DMS 273 treated with DMSO at 0.1 percent for 48 hours (cell line): ENCODE data around the gene GALNT4.
A peak's percentile ranks its signal among the peaks of the same experiment; 100 is the strongest.

Source experiments
- DNase-seq: peaks from one replicate; lab custom pipeline; 2025; lab: John Stamatoyannopoulos, UW

The GALNT4 gene

GRCh38 chr12:89524541-89525304, at the start of gene GALNT4:
TSS of gene GALNT4 (minus strand) at chr12:89524796. CDS start at chr12:89524549, 247 bp downstream.
- no peak for DNase-seq

DNA sequence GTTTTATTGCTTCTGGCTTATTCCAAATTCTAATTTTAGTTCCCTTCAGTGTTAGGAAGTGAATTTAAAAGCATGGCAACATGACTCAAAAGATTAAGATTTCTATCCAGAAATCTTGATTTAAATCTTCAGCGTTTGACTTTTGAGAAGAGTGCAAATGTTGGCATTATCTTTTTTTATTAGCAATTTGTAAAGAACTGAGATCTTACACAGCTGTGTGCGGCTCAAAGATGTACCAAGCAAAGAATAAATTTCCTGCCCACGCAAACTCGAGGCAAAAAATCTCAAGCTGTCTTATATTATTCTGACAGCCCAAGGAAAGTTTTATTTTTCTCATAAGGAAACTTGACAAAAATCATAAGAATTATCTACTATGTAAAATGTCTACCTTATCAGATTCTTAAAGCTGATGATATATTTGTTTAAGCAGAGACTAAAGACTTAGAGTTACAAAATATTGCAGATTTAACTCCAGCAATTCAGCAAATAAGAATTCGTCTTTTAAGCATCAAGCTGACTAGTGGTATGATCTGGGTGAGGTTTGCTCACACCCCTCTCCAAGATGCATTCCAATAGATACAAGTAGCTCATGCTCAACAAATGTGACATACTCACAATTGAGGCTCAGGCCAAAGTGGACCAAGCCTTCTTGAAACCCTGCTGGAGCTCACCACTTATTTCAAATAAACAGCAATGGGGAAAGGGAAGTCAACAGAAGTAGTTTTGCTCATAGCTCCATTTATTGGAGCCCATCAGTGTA, 48.6 kb upstream of the GALNT4 start:
- DNase-seq, result no peak

DNA sequence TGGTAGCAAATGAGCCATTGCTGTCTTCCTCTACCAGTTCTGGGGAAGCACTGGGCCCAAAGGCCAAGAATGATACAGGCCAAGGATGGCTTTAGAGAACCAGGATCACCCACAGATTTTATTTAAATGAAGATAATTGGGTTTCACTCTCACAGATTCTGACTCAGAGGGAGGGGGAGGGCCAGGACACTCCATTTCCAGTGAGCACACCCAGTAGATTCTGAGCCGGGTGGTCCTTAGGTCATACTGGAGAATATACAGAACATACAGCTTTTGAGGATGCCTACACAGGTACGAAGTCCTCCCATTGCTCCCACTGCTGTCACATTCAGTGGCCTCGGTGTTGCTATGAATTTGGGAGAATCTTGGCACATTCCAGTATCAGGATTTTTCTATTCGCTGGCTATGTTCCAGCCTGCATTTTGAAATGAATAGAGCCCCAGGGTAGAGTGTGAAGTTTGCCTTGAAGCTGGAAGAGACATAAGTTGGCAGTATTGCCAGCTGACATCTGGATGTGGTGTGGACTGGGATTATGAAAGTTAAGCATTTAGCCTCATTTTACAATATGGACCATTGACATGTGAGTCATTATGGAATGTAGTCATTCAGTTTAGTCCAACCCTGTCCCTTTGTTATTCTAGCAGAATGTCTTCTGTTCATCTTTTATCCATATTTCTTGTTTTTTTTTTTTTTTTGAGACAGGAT, 47.0 kb upstream of the GALNT4 start:
- DNase-seq, result no peak

- no peak for DNase-seq
Observed at GRCh38 chr12:89568484-89568883, 43.9 kb upstream of the GALNT4 start.

DNA sequence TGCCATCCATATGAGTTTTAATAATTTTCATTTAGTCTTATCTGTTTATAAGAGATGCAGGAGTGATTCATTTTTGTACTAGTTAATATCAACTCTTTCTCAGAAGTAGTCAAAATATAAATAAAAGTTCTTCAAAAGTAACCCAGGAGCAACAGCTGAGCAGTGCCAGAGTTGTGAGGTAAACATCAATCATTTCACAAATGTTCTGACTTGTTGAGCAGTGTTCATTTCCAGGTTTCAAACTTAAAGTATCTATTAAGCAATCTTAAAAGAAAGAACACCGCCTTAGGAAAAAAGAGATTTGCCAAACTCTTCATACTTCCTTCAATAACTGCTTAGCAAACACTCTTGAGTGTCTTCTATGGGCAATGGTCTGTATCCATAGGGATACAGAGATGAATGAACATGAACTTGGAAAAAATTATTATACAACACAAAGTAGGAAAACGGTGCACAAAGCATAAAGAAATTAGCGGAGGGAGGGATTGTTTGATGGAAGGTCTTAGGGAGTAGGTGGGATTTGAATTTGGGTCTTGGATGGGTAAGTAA, 43.2 kb upstream of the GALNT4 start:
- DNase-seq, result no peak

- no peak for DNase-seq
Observed at GRCh38 chr12:89566615-89567014, 42.0 kb upstream of the GALNT4 start.

GRCh38 chr12:89565002-89565401, 40.4 kb upstream of the GALNT4 start:
- DNase-seq, result no peak

DNA sequence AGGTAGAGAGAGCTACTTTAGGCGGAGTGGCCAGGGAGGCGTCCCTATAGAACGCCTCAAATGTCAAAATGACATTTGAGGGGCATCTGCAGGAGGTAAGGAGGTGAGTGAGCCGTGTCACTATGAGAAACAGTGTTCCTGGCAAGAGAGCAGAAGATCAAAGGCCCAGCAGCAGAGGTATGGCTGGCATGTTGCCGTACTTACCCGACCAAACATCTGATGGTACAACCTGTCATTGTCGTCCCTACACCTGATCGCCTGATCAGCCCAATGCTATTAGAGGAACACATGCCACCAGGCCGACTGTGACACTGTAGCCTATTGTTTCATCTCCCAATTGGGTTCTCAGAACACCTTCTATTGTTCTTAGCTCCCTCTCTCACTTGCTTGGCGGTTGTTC, 35.2 kb upstream of the GALNT4 start:
- no peak for DNase-seq

DNA sequence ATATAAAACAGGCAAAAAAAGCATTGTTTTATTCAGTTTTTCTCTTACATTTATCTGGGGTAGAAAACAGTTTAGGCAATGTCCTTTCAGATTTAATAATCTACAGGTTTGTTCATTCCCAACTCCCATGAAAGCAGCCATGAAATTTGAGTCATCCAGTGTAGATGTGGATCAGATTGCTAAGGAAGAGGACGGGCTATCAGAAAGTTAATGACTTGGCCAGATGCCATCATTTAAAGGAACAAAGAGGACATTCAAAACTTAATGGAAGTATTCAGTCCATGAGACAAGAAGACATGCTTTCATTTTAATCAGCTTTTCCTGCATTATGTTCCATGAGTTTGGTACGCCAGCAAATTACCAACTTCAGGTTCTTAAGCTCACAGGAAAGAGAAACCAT, 32.4 kb upstream of the GALNT4 start:
- DNase-seq, result no peak

DNA sequence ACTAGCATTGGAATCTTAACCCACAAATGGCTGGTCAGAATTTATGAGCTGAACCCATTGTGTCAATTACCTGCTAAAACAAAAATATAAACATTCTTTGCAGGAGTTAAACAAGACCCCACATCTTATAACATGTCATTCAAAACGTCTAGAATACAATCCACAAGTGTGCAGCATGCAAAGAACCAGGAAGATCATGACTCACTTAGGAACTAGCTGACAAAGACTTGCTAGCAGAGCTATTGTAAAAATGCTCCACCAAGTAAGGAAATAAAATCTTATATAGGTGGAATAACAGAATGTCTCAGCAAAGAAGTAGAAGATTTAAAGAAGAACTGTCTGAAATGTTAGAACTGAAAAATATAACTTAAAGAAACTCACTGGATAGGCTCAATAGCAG, 27.8 kb upstream of the GALNT4 start:
- DNase-seq, result no peak

DNA sequence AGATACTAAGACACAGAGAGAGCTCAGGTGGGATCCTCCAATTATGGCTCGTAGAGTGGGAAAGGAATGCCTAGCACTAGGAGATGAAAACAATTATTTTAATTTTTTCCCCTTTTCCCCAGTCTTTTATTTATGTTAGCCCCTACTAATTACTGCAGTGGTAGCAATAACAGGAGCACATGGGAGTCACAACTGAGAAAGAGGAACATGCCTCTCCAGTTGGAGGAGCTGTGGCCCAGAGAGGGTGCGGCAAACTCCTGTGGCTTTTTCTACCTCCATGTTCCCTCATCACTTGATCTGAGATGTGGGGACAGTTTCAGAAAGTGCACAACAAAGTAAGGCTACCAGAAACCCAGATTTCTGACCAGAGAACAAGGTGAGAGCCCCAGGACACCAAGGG, 27.2 kb upstream of the GALNT4 start:
- no peak for DNase-seq

GRCh38 chr12:89547101-89547500, 22.5 kb upstream of the GALNT4 start:
- no peak for DNase-seq

DNA sequence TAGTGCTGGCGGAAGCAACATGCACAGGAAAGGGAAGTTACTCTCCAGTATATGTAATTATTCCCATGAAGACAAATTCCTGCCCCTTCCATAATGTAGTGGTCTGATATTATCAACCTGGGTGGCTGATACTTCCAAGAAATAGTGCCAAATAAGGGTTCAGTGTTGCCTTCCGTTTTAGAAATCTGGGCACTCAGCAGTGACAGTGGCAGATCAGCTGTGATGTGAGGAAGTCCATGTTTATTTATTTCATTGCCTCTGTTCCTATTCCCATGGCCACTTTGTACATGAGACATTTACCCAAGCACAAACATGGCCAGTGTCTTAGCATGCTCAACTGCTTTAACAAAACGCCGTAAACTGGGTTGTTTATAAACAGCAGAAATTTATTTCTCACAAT, 21.6 kb upstream of the GALNT4 start:
- DNase-seq, result no peak

DNA sequence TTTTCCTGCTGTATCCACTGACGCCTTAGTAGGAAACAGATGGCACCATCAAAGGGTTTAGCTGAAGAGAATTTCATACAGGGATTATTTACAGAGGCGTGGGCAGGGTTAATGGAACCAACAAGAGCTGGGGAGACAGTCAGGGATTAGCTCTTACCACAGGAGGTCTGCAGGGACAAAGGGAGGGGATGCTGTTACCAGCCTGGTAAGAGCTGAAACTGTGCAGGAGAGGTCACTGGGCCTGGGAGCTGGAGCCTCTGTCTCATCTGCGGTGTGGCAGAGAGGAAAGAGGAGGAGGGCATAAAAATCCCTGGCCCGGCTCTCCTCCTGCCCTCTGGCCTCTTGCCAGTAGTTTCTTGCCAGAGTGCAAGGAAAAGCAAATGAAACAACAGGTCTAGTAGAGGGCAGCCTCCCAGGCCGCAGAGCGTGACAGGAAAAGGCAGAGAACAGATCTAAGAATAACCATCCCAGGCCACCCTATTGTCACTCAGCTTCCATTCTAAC, 20.1 kb upstream of the GALNT4 start:
- DNase-seq, result peak; percentile 83

DNA sequence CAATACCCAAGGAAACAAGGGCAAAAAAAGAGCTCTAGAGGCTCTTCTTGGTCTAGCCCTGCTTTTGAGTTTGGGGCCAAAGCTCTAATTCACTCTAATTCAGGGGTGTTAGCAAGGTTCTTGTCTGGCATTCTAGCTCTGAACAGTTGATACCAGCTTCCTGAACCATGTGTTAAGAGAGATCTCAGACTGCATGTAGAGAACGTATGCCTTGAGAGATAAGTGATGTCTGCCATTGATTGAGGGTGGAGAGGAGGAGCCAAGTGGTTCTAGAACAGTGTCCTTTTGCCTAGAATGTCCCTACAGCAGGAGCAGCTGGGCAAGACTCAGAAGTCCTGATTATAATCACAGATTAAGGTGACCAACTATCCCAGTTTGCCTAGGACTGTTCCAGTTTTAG, 19.4 kb upstream of the GALNT4 start:
- DNase-seq, result no peak

GRCh38 chr12:89542912-89543592, 18.5 kb upstream of the GALNT4 start:
- DNase-seq, result peak; percentile 18

- DNase-seq, result no peak
Observed at GRCh38 chr12:89542236-89542635, 17.6 kb upstream of the GALNT4 start.

DNA sequence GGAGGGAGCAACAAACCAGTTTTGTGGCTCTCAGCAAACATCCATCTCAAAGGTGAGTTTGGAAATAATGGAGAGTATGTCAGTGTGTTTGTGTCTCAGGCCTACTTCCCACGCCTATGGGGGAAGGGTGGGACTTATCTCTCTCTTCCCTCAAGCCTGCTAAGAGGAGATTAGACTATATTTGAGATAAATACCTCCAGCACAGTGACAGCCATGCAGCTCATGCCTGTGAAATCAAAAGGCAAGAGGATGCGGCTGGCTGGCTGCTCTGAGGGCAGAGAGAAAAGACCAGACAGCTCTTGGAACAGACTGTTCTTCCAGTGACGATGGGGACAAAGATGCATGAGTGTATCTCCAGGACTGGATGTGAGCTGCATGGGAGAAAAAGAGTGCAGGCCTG, 16.0 kb upstream of the GALNT4 start:
- DNase-seq, result no peak

GRCh38 chr12:89539426-89540223, 15.0 kb upstream of the GALNT4 start:
- no peak for DNase-seq

- no peak for DNase-seq
Observed at GRCh38 chr12:89538897-89539296, 14.3 kb upstream of the GALNT4 start.

DNA sequence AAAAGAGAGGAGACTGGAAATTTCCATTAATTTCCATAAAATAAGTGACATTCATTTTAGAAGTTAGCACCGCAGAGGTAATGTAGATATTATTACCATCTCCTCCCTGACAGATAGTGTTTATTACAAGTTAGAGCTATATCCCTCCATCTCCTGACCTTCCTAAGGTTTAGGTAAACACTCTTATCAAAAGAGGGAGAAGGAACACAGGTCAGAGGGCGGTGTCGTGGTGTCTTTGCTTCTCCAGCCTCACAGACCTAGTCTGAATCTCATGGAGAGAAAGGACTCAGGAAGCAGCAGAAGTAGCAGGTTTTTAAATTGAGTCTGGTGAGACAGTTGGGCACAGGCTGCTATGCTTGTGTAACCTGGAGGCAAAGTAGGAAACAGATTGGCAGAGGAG, 12.8 kb upstream of the GALNT4 start:
- no peak for DNase-seq
